GM18861 (cell line): Measurements from ENCODE around the gene TTC22.
"Not testable (repeated sequence)": the region's sequence is repeated elsewhere in the genome, so short reads cannot be mapped to it uniquely, and the experiment has no call there.

Source experiments
- ATAC-seq: cut with Tn5 transposase; IDR thresholded peaks from one replicate; pipeline ENCODE4 v1.9.1; 2021; ENCODE audit not compliant: unreplicated experiment

The TTC22 gene

GRCh38 chr1:54786778-54787177, 14.3 kb downstream of the TTC22 start:
- ATAC-seq, result no peak

DNA sequence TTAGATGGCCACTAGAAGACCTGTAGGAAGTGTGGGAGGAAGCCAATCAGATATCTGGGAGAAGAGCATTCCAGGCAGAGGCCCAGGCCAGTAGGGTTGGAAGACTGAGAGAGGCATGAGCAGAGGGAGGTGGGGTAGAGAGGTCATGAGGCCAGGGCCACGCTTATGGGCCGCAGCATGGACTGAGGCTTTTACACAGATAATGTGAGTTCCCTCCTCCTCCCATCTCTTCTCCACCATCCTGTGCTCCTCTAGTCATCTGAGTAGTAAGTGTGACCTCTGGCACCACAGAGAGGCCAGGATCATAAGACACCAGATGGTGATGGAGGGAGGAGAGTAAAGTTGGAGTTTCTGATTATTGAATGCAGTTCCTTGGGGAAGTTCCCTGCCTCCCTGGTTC, 17.1 kb downstream of the TTC22 start:
- no peak for ATAC-seq

- no peak for ATAC-seq
Observed at GRCh38 chr1:54782588-54782987, 18.5 kb downstream of the TTC22 start.

DNA sequence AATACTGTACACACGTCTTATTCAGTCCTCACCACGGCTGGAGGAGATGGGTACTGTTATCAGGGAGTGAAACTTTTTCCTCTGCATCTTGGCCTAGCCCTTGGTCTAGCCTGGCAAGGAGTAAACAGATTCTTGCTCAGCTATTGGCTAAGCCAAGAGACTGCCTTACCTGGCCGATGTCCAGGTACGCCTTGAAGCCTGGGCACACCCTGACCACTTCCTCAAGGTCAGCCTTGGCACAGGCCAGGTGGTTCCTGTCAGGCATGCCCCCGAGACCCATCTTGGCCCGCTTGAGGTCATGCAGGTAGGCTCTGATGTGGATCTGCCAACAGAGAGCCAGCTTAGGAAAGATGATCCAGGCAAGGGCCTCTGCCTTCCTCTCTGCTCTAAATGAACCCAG, 19.0 kb downstream of the TTC22 start:
- no peak for ATAC-seq

DNA sequence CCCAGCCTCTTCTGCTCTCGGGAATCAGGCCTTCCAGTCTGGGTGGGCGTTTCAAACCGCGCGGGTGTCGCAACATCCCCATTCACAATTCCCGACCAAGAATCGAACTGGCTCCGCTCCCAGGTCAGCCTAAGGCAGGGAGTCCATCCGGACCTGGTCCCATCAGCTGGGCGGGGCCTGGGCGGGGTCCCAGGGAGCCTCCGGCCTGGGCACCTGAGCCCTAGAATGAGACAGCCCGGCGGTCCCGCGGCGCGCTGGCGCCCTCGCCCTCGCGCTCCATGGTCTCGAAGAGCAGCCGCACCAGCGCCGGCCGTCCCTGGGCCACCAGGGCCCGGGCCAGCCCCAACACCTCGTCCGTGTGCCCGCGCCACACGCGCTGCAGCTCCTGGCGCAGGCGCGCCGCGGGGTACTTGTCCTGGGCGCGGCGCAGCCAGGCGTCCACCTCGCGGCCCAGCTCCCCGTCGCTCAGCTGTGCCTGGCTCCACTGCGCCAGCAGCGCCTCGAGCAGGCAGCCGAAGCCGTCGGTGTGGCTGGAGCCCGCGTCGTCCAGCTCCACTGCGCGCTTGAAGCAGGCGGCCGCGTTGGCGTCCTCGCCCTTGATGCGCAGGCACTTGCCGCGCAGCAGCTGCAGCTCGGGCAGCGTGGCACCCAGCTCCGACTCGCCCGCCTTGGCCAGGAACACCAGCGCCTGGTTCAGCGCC, 19.9 kb downstream of the TTC22 start:
- no peak for ATAC-seq

GRCh38 chr1:54777431-54777830, 23.7 kb downstream of the TTC22 start:
- no peak for ATAC-seq

DNA sequence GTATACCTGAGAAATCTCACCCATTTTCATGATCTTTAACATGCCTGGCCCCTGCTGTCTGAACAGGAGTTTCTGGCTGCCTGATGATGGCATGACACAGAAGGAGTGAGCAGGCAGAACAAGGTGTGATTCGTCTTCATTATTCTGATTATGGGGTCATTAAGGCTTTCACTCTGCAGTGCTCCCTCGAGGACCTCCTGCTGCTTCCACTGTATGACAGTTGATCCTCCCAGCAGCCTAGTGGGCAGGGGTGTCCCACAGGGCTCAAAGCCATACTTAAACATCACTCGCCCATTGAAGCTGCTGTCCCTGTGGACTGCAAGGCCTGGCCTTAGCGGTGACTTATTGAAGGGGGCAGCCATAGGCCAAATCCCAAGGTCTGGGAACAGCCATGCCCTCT, 24.1 kb downstream of the TTC22 start:
- ATAC-seq, result no peak

DNA sequence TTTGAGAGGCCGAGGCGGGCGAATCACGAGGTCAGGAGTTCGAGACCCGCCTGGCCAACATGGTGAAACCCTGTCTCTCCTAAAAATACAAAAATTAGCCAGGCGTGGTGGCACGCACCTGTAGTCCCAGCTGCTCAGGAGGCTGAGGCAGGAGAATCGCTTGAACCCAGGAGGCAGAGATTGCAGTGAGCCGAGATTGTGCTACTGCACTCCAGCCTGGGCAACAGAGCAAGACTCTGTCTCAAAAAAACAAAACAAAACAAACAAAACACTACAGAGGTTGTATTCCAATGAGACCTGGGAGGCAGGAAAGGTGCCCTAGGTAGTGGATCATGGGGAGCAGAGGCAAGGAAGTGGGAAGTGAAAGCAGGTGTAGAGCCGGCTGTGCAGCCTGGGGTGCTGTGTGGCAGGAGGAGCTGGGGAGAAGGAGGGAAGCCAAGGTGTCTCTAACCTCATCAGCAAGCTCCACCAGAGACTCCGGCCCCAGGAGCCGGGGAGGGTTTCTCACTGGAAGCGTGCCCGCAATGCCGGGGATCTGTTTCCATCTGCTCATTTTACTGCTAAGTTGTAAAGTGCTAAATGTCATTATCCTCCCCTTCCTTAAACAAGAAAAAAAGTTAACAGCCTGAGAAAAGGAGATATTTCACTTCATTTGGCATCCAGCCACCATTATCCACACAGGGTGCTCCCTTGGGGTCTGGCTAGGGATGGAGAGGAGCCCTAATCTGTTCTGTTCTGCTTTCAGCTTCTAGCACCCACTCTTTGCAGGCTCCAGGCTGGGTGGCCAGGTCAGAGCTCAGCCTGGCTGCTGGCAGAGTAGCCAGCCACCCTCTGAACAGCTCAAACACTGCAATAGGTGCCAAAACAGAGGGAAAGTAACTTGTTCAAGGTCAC, 25.0 kb downstream of the TTC22 start:
- not testable (repeated sequence) for ATAC-seq

GRCh38 chr1:54774820-54775498, 26.2 kb downstream of the TTC22 start:
- no peak for ATAC-seq

DNA sequence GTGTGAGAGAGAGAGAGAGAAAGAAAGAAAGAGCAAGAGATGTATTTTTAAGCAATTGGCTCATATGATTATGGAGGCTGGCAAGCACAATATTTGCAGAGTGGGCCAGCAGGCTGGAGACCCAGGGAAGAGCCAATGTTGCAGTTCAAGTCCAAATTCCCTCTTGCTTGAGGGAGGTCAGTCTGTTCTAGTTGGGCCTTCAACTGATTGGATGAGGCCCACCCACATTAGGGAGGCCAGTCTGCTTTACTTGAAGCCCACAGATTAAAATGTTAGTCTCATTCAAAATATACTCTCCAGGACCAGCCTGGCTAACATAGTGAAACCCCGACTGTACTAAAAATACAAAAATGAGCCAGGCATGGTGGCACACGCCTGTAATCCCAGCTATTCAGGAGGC, 28.2 kb downstream of the TTC22 start:
- ATAC-seq, result no peak

GRCh38 chr1:54768093-54768492, 33.0 kb downstream of the TTC22 start:
- ATAC-seq, result no peak

GRCh38 chr1:54767526-54767925, 33.6 kb downstream of the TTC22 start:
- no peak for ATAC-seq

- no peak for ATAC-seq
Observed at GRCh38 chr1:54766726-54767125, 34.4 kb downstream of the TTC22 start.

- peak; percentile 12 for ATAC-seq
Observed at GRCh38 chr1:54764922-54765561, 36.1 kb downstream of the TTC22 start.

DNA sequence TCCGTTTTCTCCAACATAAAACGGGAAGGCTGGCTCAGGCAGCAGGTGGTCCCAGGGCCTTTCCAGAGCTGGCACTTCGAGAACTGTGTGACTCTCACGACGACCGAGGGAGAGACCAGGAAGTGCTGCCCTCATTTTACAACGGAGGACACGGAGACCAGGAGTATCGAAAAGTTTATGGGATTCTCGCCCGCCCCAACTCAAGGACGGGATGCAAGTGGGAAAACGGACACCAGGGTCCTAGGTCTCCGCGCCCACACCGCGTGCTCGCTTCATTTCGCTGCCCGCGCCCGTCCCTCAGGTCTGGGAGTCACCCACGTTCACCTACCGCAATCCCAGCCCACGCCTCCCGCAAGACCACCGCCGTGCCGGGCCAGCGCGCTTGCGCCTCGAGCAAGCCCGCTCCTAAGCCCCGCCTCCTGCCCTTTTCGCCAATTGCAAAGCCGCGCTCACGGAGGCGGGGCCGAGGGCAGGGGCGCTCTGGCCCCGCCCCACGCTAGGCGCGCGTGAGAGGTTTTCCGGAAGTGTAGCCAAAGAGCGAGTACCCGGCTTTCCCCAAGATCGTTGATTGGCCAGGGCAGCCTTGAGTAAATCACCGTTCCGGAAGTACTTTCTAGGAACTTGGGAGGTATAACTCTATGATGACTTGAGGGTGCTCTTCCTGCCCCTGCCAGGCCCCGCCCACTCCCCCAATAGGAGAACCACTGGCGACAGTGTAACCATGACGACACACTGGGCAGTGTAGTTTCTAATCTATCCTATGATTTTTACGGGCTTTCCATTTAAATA, 36.8 kb downstream of the TTC22 start, which contains the start of gene PARS2:
PARS2 (minus strand) TSS at position 391 of the 789 bp plus-strand sequence. CDS start 5,362 bp downstream, outside the sequence.
- peak; percentile 96 for ATAC-seq

DNA sequence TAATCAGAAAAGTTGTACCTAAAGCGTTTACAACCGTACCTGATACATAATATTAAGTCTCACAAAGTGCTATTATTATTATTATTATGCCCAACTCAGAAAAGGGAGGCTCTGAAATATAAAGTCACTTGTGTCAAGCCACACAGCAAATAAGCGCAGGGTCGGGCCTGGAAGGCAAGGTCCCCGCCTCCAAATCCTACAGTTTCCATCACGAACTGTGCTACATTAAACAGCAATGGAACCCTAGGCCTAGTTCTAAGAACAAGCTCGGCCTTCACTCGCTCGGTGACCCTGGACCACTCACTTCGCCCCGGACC, 37.3 kb downstream of the TTC22 start:
- ATAC-seq, result no peak

DNA sequence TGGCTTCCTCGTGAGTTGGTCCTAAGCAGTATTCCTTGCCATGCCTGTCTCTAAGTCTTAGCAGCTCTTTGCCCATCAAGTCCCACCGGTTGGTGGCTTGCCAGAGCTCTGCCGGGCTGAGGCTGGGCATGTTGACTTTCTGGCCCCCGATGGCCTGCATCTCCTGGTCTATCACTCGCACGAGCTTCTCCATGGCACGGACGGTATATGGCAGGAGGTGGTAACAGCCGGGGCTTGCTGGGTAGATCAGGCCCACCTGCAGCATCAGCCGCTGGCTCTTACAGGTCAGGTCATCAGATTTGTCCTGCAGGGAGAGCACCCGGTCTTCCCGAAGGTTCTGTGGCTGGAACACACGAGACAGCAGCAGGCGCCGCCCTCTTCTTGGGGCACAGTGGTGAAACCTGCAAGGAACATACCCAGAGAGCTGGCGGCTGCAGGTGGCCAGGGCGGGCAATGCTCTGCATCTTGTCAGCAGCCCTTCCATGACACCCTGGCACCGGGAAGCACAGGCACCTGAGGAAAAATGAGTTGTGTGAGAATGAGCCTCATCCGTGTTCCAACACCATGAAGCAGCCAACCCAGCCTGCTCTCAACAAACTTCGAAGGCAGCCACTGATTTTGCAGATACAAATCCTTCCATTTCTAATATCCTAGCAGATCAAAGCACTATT, 42.3 kb downstream of the TTC22 start:
- ATAC-seq, result no peak

DNA sequence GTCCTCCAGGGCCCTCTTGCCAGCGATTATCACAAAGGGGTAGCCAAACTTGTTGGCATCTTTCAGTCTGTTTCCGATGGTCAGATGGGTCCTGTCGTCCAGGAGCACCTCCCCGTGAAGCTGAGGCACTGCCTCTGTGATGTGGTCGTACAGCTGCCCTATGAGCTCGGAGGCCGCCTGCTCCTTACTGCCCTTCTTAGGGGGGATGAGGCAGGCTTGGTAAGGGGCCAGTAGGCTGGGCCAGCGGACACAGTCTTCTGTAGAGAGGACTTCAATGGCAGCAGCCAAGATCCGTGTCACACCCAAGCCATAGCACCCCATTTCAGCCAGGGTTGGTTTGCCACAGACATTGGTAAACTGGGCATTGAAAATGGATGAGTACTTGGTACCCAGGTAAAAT, 43.3 kb downstream of the TTC22 start:
- ATAC-seq, result no peak

- no peak for ATAC-seq
Observed at GRCh38 chr1:54754486-54755285, 46.4 kb downstream of the TTC22 start.
